Lung (tissue), 12 donors: ENCODE results near the gene LRCH1. TPM values are rescaled to one million over a fixed set of nuclear protein-coding genes. Genes with fewer than 3 reads are reported as not detected.

ENCODE experiments used
- ATAC-seq: fragments of 200-7000 bp; cut with Tn5 transposase; one replicate; pipeline ENCODE4 v1.9.1; 2020; ENCODE audit warnings: moderate number of reproducible peaks; ENCODE audit not compliant: insufficient read depth, low FRiP score
- DNase-seq, 3 donors: peaks; one replicate each; pipeline ENCODE4 v3.0.0-alpha.2; 2013 to 2017
- H3K27ac ChIP-seq, 2 donors: one replicate each; pipeline ENCODE4 v1.5.1; 2013; ENCODE audit warnings: mild to moderate bottlenecking in 2 of 2, moderate library complexity in 2 of 2, control low read depth in 1 of 2, inconsistent platforms in 1 of 2, low read depth in 1 of 2, low read length in 1 of 2
- H3K27me3 ChIP-seq, 3 donors: one replicate each; pipeline ENCODE4 v1.5.1; 2013; ENCODE audit warnings: low read length in 2 of 3; ENCODE audit not compliant: control insufficient read depth in 3 of 3, insufficient read depth in 3 of 3
- H3K36me3 ChIP-seq, 4 donors: one replicate each; pipeline ENCODE4 v1.5.1; 2013; ENCODE audit warnings: low read length in 4 of 4, mild to moderate bottlenecking in 1 of 4, moderate library complexity in 1 of 4; ENCODE audit not compliant: control insufficient read depth in 4 of 4, insufficient read depth in 4 of 4
- H3K4me1 ChIP-seq, 5 donors: one replicate each; pipeline ENCODE4 v1.5.1; 2013; ENCODE audit warnings: low read length in 5 of 5, mild to moderate bottlenecking in 2 of 5, moderate library complexity in 1 of 5; ENCODE audit not compliant: control insufficient read depth in 5 of 5, insufficient read depth in 5 of 5
- H3K4me3 ChIP-seq: one replicate; pipeline ENCODE4 v1.5.1; 2013; ENCODE audit warnings: mild to moderate bottlenecking, control low read depth, moderate library complexity
- H3K9ac ChIP-seq, 2 donors: one replicate each; pipeline ENCODE4 v1.5.1; 2013; ENCODE audit warnings: low read length in 2 of 2, control low read depth in 1 of 2; ENCODE audit not compliant: insufficient read depth in 1 of 2
- H3K9me3 ChIP-seq, 4 donors: one replicate each; pipeline ENCODE4 v1.5.1; 2013; ENCODE audit warnings: low read length in 3 of 4, mild to moderate bottlenecking in 1 of 4, moderate library complexity in 1 of 4; ENCODE audit not compliant: control insufficient read depth in 4 of 4, insufficient read depth in 3 of 4
- CTCF ChIP-seq: IDR thresholded peaks from 2 replicates; pipeline ENCODE4 v1.5.1; 2012; ENCODE audit warnings: mild to moderate bottlenecking; ENCODE audit errors: control extremely low read depth, extremely low read depth
- whole genome bisulfite sequencing, 2 donors: extraction: QIAGEN DNeasy Blood & Tissue Kit; methylation state at CpG; one replicate each; pipeline ENCODE4 v1.1.7; 2013; 5-methylcytosine and 5-hydroxymethylcytosine counted together
- polyA plus RNA-seq, 2 donors: library from polyadenylated mRNA; stranded (reverse); fragments of 200-250 nt; gene quantifications; one replicate each; pipeline ENCODE4 v1.2.1, GENCODE V29; 2013
- total RNA-seq, 2 donors: library from RNA; depleted of rRNA in 1 of 2; stranded (reverse); fragments of >200 nt in 1 of 2; gene quantifications; one replicate each; pipeline ENCODE4 v1.2.1, GENCODE V29; 2014 to 2021
- donor health status: control.
- donor health status: control.
- donor health status: Bipolar disorder and iron deficiency.
- donor health status: healthy.
- donor health status: DM: yes; HTN: yes; CAD: no.

LRCH1 gene
- total and polyA plus RNA-seq, 4 donors = 3.6 to 35.4 (median 13.2) TPM

- Histone ChIP-seq H3K4me3 (no peak overlapping the region), H3K36me3 (peaks cover 0 to 6% (median 1%) of the 10 kb centered on the region in 4 donors), H3K27ac (no peak overlapping the region), H3K9me3 (no peaks in the 10 kb centered on the region), H3K27me3 (no peaks in the 10 kb centered on the region), H3K4me1 (peaks cover 0 to 10% (median 3%) of the 10 kb centered on the region in 5 donors), H3K9ac (no peak overlapping the region)
- no peak for DNase-seq
- no peak for ATAC-seq
- TF ChIP-seq CTCF = no peak
These were observed 122.0 kb downstream of the LRCH1 start for GRCh38 chr13:46675016-46675415.

GRCh38 chr13:46676378-46676725 is 123.4 kb downstream of the LRCH1 start:
- WGBS, 2 donors = 44 to 62% methylated on average over 3 of the region's 3 CpGs
- no peak for TF ChIP-seq CTCF

GRCh38 chr13:46679369-46680120 is 126.6 kb downstream of the LRCH1 start:
- no peak for TF ChIP-seq CTCF
- peaks cover 0 to 8% (median 4%) of the 10 kb centered on the region in 4 donors for H3K36me3 ChIP-seq
- DNase-seq = peak; percentile 27 to 71 (median 66)
- peak; percentile 74 for ATAC-seq
- no peaks in the 10 kb centered on the region for H3K9me3 ChIP-seq
- H3K9ac ChIP-seq = peak overlapping the region in 1 of 2 donors; percentile 42
- peaks cover 2 to 15% (median 6%) of the 10 kb centered on the region in 5 donors for H3K4me1 ChIP-seq
- WGBS, 2 donors = 23 to 37% methylated on average over 12 of the region's 12 CpGs
- no peaks in the 10 kb centered on the region for H3K27me3 ChIP-seq
- H3K4me3 ChIP-seq = no peak overlapping the region
- peak overlapping the region; percentile 27 to 48 for H3K27ac ChIP-seq

More at GRCh38 chr13:46676378-46676725, 123.4 kb downstream of the LRCH1 start:
- H3K4me3 ChIP-seq = no peak overlapping the region
- H3K27ac ChIP-seq = no peak overlapping the region
- H3K4me1 ChIP-seq = peaks cover 0 to 14% (median 6%) of the 10 kb centered on the region in 5 donors
- DNase-seq (no peak), ATAC-seq (no peak)
- no peak overlapping the region for H3K9ac ChIP-seq
- H3K9me3 ChIP-seq = no peaks in the 10 kb centered on the region
- peaks cover 0 to 3% (median 1%) of the 10 kb centered on the region in 4 donors for H3K36me3 ChIP-seq
- H3K27me3 ChIP-seq = no peaks in the 10 kb centered on the region
